Measurements from ENCODE around the gene AGTRAP. TPM values are rescaled to one million over a fixed set of nuclear protein-coding genes. Genes with fewer than 3 reads are reported as not detected.

Gene AGTRAP
- total and polyA plus RNA-seq, 2 of the 8 experiments (the other 6 are each of a cell fraction or from before 2014, with no cell fraction given) = 69.7 to 192 TPM

DNA sequence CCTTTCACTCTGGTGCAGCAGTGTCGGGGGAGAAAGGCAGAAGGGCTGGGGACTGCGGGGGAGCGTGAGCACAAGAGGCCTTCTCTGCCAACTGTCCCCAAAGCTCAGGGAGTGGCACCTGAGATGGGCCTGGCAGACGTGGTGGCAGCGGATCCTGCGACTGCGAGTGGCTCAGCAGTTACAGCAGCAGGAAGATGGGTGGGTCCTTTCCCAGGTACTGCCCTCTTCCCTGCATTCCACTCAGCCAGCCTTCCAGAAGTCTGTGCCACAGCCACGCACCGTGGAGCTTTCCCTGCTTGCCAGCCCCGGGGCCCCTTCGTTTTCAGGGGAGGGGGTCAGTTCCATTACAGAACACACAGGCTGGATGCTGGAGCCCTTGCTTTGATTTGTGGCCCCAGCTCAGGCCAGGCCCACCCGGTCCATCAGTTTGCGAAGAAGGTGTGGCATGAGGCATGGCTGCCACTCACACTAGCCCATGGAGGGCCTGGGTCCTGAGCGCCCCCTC is 52.7 kb downstream of the AGTRAP start (continued):
- TF ChIP-seq, protein P1, sequence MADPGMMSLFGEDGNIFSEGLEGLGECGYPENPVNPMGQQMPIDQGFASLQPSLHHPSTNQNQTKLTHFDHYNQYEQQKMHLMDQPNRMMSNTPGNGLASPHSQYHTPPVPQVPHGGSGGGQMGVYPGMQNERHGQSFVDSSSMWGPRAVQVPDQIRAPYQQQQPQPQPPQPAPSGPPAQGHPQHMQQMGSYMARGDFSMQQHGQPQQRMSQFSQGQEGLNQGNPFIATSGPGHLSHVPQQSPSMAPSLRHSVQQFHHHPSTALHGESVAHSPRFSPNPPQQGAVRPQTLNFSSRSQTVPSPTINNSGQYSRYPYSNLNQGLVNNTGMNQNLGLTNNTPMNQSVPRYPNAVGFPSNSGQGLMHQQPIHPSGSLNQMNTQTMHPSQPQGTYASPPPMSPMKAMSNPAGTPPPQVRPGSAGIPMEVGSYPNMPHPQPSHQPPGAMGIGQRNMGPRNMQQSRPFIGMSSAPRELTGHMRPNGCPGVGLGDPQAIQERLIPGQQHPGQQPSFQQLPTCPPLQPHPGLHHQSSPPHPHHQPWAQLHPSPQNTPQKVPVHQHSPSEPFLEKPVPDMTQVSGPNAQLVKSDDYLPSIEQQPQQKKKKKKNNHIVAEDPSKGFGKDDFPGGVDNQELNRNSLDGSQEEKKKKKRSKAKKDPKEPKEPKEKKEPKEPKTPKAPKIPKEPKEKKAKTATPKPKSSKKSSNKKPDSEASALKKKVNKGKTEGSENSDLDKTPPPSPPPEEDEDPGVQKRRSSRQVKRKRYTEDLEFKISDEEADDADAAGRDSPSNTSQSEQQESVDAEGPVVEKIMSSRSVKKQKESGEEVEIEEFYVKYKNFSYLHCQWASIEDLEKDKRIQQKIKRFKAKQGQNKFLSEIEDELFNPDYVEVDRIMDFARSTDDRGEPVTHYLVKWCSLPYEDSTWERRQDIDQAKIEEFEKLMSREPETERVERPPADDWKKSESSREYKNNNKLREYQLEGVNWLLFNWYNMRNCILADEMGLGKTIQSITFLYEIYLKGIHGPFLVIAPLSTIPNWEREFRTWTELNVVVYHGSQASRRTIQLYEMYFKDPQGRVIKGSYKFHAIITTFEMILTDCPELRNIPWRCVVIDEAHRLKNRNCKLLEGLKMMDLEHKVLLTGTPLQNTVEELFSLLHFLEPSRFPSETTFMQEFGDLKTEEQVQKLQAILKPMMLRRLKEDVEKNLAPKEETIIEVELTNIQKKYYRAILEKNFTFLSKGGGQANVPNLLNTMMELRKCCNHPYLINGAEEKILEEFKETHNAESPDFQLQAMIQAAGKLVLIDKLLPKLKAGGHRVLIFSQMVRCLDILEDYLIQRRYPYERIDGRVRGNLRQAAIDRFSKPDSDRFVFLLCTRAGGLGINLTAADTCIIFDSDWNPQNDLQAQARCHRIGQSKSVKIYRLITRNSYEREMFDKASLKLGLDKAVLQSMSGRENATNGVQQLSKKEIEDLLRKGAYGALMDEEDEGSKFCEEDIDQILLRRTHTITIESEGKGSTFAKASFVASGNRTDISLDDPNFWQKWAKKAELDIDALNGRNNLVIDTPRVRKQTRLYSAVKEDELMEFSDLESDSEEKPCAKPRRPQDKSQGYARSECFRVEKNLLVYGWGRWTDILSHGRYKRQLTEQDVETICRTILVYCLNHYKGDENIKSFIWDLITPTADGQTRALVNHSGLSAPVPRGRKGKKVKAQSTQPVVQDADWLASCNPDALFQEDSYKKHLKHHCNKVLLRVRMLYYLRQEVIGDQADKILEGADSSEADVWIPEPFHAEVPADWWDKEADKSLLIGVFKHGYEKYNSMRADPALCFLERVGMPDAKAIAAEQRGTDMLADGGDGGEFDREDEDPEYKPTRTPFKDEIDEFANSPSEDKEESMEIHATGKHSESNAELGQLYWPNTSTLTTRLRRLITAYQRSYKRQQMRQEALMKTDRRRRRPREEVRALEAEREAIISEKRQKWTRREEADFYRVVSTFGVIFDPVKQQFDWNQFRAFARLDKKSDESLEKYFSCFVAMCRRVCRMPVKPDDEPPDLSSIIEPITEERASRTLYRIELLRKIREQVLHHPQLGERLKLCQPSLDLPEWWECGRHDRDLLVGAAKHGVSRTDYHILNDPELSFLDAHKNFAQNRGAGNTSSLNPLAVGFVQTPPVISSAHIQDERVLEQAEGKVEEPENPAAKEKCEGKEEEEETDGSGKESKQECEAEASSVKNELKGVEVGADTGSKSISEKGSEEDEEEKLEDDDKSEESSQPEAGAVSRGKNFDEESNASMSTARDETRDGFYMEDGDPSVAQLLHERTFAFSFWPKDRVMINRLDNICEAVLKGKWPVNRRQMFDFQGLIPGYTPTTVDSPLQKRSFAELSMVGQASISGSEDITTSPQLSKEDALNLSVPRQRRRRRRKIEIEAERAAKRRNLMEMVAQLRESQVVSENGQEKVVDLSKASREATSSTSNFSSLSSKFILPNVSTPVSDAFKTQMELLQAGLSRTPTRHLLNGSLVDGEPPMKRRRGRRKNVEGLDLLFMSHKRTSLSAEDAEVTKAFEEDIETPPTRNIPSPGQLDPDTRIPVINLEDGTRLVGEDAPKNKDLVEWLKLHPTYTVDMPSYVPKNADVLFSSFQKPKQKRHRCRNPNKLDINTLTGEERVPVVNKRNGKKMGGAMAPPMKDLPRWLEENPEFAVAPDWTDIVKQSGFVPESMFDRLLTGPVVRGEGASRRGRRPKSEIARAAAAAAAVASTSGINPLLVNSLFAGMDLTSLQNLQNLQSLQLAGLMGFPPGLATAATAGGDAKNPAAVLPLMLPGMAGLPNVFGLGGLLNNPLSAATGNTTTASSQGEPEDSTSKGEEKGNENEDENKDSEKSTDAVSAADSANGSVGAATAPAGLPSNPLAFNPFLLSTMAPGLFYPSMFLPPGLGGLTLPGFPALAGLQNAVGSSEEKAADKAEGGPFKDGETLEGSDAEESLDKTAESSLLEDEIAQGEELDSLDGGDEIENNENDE (IDR thresholded peaks at IDR 0.05; ENCODE audit: insufficient replicate concordance, low read length) = no peak
- TF ChIP-seq CREB1 (IDR thresholded peaks at IDR 0.05) (no peak), SIN3A (conservative IDR thresholded peaks at IDR 0.05 in 1 of 2, IDR thresholded peaks at IDR 0.05 in 1 of 2; ENCODE audit: low read depth in 1 of 2, low read length in 2 of 2) (no peak), SRF (IDR thresholded peaks at IDR 0.05; ENCODE audit: low read depth, low read length) (no peak)

Data from H1 (cell line).